PC-3 (cell line): ENCODE measurements around the gene MAP4K2. TPM values are rescaled to one million over a fixed set of nuclear protein-coding genes. Genes with fewer than 3 reads are reported as not detected.

Experiments
- ATAC-seq: fragments of 200-7000 bp; cut with Tn5 transposase; 2 replicates; pipeline ENCODE4 v1.9.1; 2020; ENCODE audit warnings: mild to moderate bottlenecking, moderate library complexity
- BruUV-seq: library from RNA; stranded (reverse); fragments of 400-500 nt; replicated peaks from 2 replicates; lab custom pipeline; 2021; lab: Mats Ljungman, UMichigan
- CTCF ChIA-PET: fragments of 300-600 bp; sonication (Branson Sonifier 250); formaldehyde crosslinking; loops from one replicate; lab custom pipeline; 2022; ENCODE audit warnings: antibody characterized with exemption; lab: Charles Lee
- POLR2A ChIA-PET: fragments of 300-600 bp; sonication (Branson Sonifier 250); formaldehyde crosslinking; loops from one replicate; lab custom pipeline; 2022; ENCODE audit warnings: antibody characterized with exemption; ENCODE audit not compliant: unreplicated experiment; lab: Charles Lee
- DNase-seq: peaks from one replicate; pipeline ENCODE4 v3.0.0-alpha.2; 2015
- H2AFZ ChIP-seq: fragments of 300-600 bp; sonication (generic); 2 replicates; pipeline ENCODE4 v1.6.0; 2016; ENCODE audit warnings: antibody characterized with exemption, low read length
- H3F3A ChIP-seq: fragments of 300-600 bp; sonication (generic); one replicate; pipeline ENCODE4 v1.6.0; 2017; ENCODE audit warnings: antibody characterized with exemption, low read length, control low read depth, mild to moderate bottlenecking; ENCODE audit not compliant: unreplicated experiment
- H3K27ac ChIP-seq: fragments of 300-600 bp; sonication (generic); 2 replicates; pipeline ENCODE4 v1.5.1; 2016; ENCODE audit warnings: mild to moderate bottlenecking, low read length
- H3K27me3 ChIP-seq: fragments of 300-600 bp; sonication (generic); 2 replicates; pipeline ENCODE4 v1.6.1; 2016; ENCODE audit warnings: low read length, mixed read lengths
- H3K36me3 ChIP-seq: fragments of 300-600 bp; sonication (generic); 2 replicates; pipeline ENCODE4 v1.6.1; 2016; ENCODE audit warnings: low read depth, mixed run types, low read length, mixed read lengths
- H3K4me1 ChIP-seq: fragments of 300-600 bp; sonication (generic); 2 replicates; pipeline ENCODE4 v1.5.1; 2016; ENCODE audit warnings: low read length; ENCODE audit not compliant: insufficient read depth
- H3K4me2 ChIP-seq: fragments of 300-600 bp; sonication (generic); 2 replicates; pipeline ENCODE4 v1.6.0; 2016; ENCODE audit warnings: low read length
- H3K4me3 ChIP-seq: fragments of 300-600 bp; sonication (generic); 2 replicates; pipeline ENCODE4 v1.5.1; 2016; ENCODE audit warnings: mild to moderate bottlenecking, low read length, mixed read lengths
- H3K79me2 ChIP-seq: fragments of 300-600 bp; sonication (generic); 2 replicates; pipeline ENCODE4 v1.6.1; 2017; ENCODE audit warnings: low read length, mixed read lengths
- H3K9ac ChIP-seq: fragments of 300-600 bp; sonication (generic); 2 replicates; pipeline ENCODE4 v1.6.0; 2016; ENCODE audit warnings: mild to moderate bottlenecking, low read length
- H3K9me2 ChIP-seq: fragments of 300-600 bp; sonication (generic); replicated peaks from 2 replicates; pipeline ENCODE4 v1.6.1; 2016; ENCODE audit warnings: mixed run types, low read length, mixed read lengths
- H3K9me3 ChIP-seq: fragments of 300-600 bp; sonication (generic); 2 replicates; pipeline ENCODE4 v1.6.1; 2016; ENCODE audit warnings: low read length, mixed read lengths
- H4K20me1 ChIP-seq: fragments of 300-600 bp; sonication (generic); 2 replicates; pipeline ENCODE4 v1.6.1; 2016; ENCODE audit warnings: low read length, mixed read lengths
- CTCF ChIP-seq: fragments of 300-600 bp; sonication (generic); conservative IDR thresholded peaks from 2 replicates; pipeline ENCODE4 v1.5.1; 2017; ENCODE audit warnings: antibody characterized with exemption, low read depth, mild to moderate bottlenecking, low read length
- EZH2 ChIP-seq: fragments of 300-600 bp; sonication (generic); IDR thresholded peaks from one replicate; pipeline ENCODE4 v1.6.1; 2017; ENCODE audit warnings: antibody characterized with exemption, mild to moderate bottlenecking, low read length; ENCODE audit not compliant: unreplicated experiment
- EZH2phosphoT487 ChIP-seq: fragments of 300-600 bp; sonication (generic); IDR thresholded peaks from 2 replicates; pipeline ENCODE4 v1.6.1; 2018; ENCODE audit warnings: mild to moderate bottlenecking, antibody characterized with exemption, low read length, borderline replicate concordance
- intact Hi-C: fragments of 100-400 bp; cut with micrococcal nuclease; formaldehyde crosslinking; loops from 2 replicates; pipeline ENCODE4 v1.9.0; 2023
- total RNA-seq: library from RNA; depleted of rRNA; stranded (reverse); fragments of >200 nt; gene quantifications from 2 replicates; pipeline ENCODE4 v1.2.3, GENCODE V29; 2014

MAP4K2 gene
- total RNA-seq, 1 experiment from 2014 or later, result 55.6 TPM

GRCh38 chr11:64850979-64851567, 48.1 kb upstream of the MAP4K2 start:
- Histone ChIP-seq H3K9me2 (no peaks in the 10 kb centered on the region), H3F3A (no peaks in the 10 kb centered on the region), H3K79me2 (peaks cover 31% of the 10 kb centered on the region), H3K36me3 (peaks cover 31% of the 10 kb centered on the region), H3K4me1 (peaks cover 47% of the 10 kb centered on the region), H3K9me3 (no peaks in the 10 kb centered on the region), H4K20me1 (no peaks in the 10 kb centered on the region), H2AFZ (no peak overlapping the region), H3K4me2 (no peak overlapping the region), H3K27me3 (no peaks in the 10 kb centered on the region), H3K27ac (no peak overlapping the region), H3K4me3 (no peak overlapping the region), H3K9ac (no peak overlapping the region)
- ChIA-PET POLR2A (no interaction called here), CTCF (no interaction called here)
- DNase-seq (no peak), ATAC-seq (no peak)
- TF ChIP-seq CTCF, result no peak
- TF ChIP-seq EZH2, result no peak
- no peak for TF ChIP-seq EZH2phosphoT487
- no TSS peak for BruUV-seq
- intact Hi-C loops, result no loop called here

- no peak for ATAC-seq
- Histone ChIP-seq H3K27ac (no peak overlapping the region), H3F3A (no peaks in the 10 kb centered on the region), H4K20me1 (no peaks in the 10 kb centered on the region), H3K4me3 (no peak overlapping the region), H3K4me2 (no peak overlapping the region), H2AFZ (no peak overlapping the region), H3K4me1 (peaks cover 38% of the 10 kb centered on the region), H3K9me2 (no peaks in the 10 kb centered on the region), H3K27me3 (no peaks in the 10 kb centered on the region), H3K9me3 (no peaks in the 10 kb centered on the region), H3K9ac (no peak overlapping the region), H3K36me3 (peaks cover 24% of the 10 kb centered on the region), H3K79me2 (peaks cover 22% of the 10 kb centered on the region)
- ChIA-PET POLR2A (interaction anchor here (0.7 kb wide), 1 partner anchor 19 kb away, joined by 7 read pairs; no protein-coding TSS in a partner anchor), CTCF (interaction anchor here (0.6 to 3.6 kb wide), 3 partner anchors 19 to 146 kb away, joined by 3 to 20 read pairs (median 17); no protein-coding TSS in a partner anchor)
- TF ChIP-seq EZH2phosphoT487 (no peak), EZH2 (no peak)
- no peak for DNase-seq
- intact Hi-C loops, result loop anchor here (5.0 kb wide), 1 partner anchor 158 kb away; no protein-coding TSS in a partner anchor
- no TSS peak for BruUV-seq
Measured at GRCh38 chr11:64849598-64850356, 46.8 kb upstream of the MAP4K2 start.

- DNase-seq, result peak; percentile 66
- no peaks in the 10 kb centered on the region for H3K9me2 ChIP-seq
- TF ChIP-seq CTCF (peak; percentile 57), EZH2 (no peak)
- H3K4me2 ChIP-seq, result no peak overlapping the region
- peaks cover 16% of the 10 kb centered on the region for H3K79me2 ChIP-seq
- POLR2A ChIA-PET, result interaction anchor here (0.5 kb wide), 1 partner anchor 18 kb away, joined by 7 read pairs; no protein-coding TSS in a partner anchor
- 0 out of 2 replicates have a peak overlapping the region, but pooled peaks have one; percentile 1 for H3K27ac ChIP-seq
- CTCF ChIA-PET, result interaction anchor here (0.6 to 3.6 kb wide), 12 partner anchors 9 to 173 kb away, joined by 3 to 20 read pairs (median 4); partner anchors contain the start of genes ARL2, BATF2 and EHD1
- no peak overlapping the region for H3K4me3 ChIP-seq
- BruUV-seq, result no TSS peak
- no peak overlapping the region for H2AFZ ChIP-seq
- H3K4me1 ChIP-seq, result peaks cover 30% of the 10 kb centered on the region
- no peaks in the 10 kb centered on the region for H3F3A ChIP-seq
- H3K27me3 ChIP-seq, result no peaks in the 10 kb centered on the region
- no peaks in the 10 kb centered on the region for H3K9me3 ChIP-seq
- no peak overlapping the region for H3K9ac ChIP-seq
- intact Hi-C loops, result loop anchor here (5.0 kb wide), 1 partner anchor 158 kb away; no protein-coding TSS in a partner anchor
- no peaks in the 10 kb centered on the region for H4K20me1 ChIP-seq
- ATAC-seq, result peak; percentile 5
- H3K36me3 ChIP-seq, result peaks cover 17% of the 10 kb centered on the region
Measured at GRCh38 chr11:64848826-64849597, 46.0 kb upstream of the MAP4K2 start.
